AG04449 (cell line): ENCODE measurements around the gene EVPL.
A peak's percentile ranks its signal among the peaks of the same experiment; 100 is the strongest.

ENCODE experiments used
- CTCF ChIA-PET: fragments of 350-600 bp; formaldehyde crosslinking; extraction: SDS; loops from one replicate; lab custom pipeline; 2021; ENCODE audit warnings: antibody characterized with exemption; lab: Yijun Ruan, JAX
- POLR2A ChIA-PET: fragments of 400-600, 350-600 bp; formaldehyde crosslinking; extraction: SDS; loops from one replicate; lab custom pipeline; 2020; ENCODE audit warnings: antibody characterized with exemption, inconsistent platforms; lab: Yijun Ruan, JAX
- DNase-seq: peaks from one replicate; pipeline ENCODE4 v3.0.0-alpha.2; 2010; ENCODE audit warnings: low read depth, low spot score
- H3K4me3 ChIP-seq: 2 replicates; pipeline ENCODE4 v1.5.1; 2011; ENCODE audit warnings: low read depth, mild to moderate bottlenecking, control low read depth, low read length
- TF ChIP-seq, protein P1 (sequence below): IDR thresholded peaks from one replicate; pipeline ENCODE4 v1.5.1; 2011; ENCODE audit warnings: mild to moderate bottlenecking, moderate library complexity, low read length, control low read depth, inconsistent platforms; ENCODE audit not compliant: insufficient read depth; ENCODE audit errors: missing control alignments

The EVPL gene

DNA sequence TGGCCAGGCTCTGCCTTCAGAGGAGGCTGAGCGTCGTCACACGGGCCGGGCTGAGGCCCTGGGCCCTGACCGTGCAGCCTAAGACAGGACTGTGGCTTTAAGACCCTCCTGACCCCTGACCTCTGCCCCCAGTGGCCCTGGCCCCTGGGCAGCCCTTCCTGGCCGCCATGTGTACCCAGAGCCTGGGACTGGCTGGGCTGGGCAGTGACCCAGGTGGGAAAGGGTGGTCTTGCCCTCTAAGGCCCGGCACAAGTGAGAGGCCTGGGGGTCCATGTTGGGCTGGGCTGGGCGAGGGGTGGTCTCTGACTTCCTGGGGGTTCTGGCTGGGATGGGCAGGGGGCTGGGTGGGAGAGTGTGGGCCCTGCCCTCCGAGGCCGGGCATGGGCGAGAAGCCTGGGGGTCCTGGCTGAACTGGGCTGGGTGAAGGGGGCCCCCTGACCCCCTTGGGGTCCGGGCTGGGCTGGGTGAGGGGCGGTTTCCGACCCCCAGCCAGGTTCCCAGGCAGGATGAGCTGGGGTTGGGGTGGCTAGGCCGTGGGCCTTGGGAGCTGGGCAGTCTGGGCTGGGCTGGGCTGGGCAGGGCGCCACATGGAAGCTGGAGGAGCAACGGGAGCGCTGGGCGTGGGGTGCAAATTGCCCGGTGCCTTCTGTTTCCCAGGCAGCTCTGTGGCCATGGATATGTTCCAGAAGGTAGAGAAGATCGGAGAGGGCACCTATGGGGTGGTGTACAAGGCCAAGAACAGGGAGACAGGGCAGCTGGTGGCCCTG lies 26.2 kb downstream of the EVPL start, which contains the start of gene CDK3:
Gene CDK3, plus strand, starts transcription at position 101 of the 767 bp plus-strand sequence. Its CDS starts 571 bp downstream, at position 672.
- DNase-seq = no peak
- ChIA-PET POLR2A (no interaction called here), CTCF (interaction anchor here (0.6 to 17.3 kb wide), 13 partner anchors 9 to 279 kb away, joined by 3 to 363 read pairs (median 5); partner anchors contain the start of genes FBF1, MRPL38 and TRIM65)
- TF ChIP-seq, protein P1, sequence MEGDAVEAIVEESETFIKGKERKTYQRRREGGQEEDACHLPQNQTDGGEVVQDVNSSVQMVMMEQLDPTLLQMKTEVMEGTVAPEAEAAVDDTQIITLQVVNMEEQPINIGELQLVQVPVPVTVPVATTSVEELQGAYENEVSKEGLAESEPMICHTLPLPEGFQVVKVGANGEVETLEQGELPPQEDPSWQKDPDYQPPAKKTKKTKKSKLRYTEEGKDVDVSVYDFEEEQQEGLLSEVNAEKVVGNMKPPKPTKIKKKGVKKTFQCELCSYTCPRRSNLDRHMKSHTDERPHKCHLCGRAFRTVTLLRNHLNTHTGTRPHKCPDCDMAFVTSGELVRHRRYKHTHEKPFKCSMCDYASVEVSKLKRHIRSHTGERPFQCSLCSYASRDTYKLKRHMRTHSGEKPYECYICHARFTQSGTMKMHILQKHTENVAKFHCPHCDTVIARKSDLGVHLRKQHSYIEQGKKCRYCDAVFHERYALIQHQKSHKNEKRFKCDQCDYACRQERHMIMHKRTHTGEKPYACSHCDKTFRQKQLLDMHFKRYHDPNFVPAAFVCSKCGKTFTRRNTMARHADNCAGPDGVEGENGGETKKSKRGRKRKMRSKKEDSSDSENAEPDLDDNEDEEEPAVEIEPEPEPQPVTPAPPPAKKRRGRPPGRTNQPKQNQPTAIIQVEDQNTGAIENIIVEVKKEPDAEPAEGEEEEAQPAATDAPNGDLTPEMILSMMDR = no peak
- H3K4me3 ChIP-seq = no peak within 1 kb of the TSS

DNA sequence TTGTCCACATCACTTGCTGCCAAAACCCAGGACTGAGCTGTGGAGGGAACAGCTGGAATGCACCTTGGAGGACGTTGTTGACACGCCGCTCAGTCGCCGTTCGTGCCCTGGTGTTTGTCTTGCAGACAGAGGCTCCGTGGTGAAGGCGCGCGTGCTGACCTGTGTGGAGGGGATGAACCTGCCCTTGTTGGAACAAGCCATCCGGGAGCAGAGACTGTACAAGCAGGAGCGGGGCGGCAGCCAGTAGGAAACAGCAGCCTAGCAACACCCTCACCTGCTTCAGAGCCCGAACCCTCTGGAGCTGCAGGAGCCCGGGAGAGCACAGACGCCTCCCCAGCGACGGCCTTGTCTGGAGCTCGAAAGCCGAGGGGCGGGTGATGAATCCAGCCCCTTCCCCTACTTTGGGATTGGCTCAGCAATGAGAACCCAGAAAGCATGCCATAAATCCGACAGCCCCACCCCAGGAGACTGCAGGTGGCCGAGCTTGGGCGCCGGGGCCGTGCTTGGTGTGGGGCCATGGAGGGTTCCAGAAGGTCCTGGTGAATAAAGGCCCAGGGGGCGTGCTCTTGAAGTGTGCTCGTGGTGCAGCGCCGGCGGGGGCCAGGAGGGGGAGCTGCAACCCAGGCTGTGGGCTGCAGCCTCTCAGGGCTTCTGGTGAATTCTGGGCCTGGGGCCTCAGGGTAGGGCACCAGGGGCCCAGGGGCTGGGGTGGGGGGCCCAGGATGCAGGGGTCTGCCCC lies 26.9 kb downstream of the EVPL start:
- POLR2A ChIA-PET = no interaction called here
- CTCF ChIA-PET = interaction anchor here (1.0 to 17.3 kb wide), 14 partner anchors 8 to 299 kb away, joined by 3 to 363 read pairs (median 4); partner anchors contain the start of genes FBF1, MRPL38 and TRIM65
- no peak for DNase-seq
- no peak overlapping the region for H3K4me3 ChIP-seq
- TF ChIP-seq, protein P1 = peak; percentile 84

DNA sequence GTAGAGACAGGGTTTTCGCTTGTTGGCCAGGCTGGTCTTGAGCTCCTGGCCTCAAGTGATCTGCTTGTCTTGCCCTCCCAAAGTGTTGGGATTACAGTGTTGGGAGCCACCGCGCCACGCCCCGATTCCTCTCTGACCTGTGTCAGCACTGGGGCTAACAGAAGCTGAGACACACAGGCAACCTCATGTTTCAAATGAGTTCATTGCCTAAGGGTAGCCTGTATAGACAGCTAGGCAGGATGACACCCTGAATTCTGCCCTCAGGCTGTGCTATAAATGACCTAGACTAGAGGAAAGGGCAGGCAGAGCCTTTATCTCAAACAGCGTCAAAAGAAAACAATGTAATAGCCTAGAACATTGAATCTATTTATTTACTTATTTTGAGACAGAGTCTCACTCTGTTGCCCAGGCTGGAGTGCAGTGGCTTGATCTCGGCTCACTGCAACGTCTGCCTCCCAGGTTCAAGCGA lies 28.7 kb downstream of the EVPL start:
- no peak for DNase-seq
- ChIA-PET POLR2A (no interaction called here), CTCF (interaction anchor here (1.2 to 17.3 kb wide), 7 partner anchors 7 to 91 kb away, joined by 3 to 363 read pairs (median 13); partner anchors contain the start of gene MRPL38)
- TF ChIP-seq, protein P1 = no peak
- no peak overlapping the region for H3K4me3 ChIP-seq

DNA sequence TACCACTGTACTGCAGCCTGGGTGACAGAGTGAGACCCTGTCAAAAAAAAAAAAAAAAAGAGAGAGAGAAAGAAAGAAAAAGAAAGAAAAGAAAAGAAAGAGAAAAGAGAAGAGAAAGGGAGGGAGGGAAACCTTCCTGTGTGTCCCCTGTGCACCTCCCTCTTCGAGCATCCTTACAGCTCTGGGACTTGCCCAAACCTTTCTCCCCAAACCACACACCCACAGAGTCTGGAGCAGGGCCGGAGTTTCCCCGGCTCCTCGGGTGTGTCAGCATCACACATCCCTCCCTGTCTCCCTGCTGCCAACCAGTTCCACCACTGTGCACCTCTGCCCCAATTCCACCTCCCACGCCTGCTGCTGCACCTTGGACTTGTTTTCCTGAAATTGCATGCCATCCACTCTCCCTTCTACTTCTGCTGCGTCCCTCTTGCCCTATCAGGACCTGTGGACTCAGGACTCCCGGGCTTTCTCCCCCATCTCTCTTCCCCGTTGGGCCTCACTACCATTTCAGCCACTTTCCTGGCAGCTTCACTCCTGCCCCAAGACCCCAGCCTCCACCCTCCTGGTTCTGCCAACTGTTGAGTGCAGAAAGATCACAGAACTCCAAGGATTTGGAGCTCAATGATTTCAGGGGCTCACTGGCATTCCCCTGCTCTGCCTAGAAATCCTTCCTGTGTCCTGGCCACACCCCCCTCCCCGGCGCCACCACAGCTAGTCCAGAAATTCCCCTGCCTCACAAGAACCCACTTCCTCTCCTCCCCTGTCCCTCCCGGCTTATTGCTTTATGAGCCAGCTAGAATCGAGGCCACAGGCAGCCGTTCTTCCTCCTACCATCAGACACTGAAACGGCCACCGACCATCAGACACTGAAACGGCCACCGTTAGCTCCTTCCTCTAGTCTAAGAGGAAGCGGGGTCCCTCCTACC lies 30.2 kb downstream of the EVPL start:
- CTCF ChIA-PET = interaction anchor here (0.6 to 15.6 kb wide), 10 partner anchors 9 to 283 kb away, joined by 3 to 363 read pairs (median 6); partner anchors contain the start of gene TRIM65
- TF ChIP-seq, protein P1 = no peak
- no peak overlapping the region for H3K4me3 ChIP-seq
- no peak for DNase-seq
- POLR2A ChIA-PET = interaction anchor here (0.6 to 1.1 kb wide), 3 partner anchors 18 to 217 kb away, joined by 3 to 4 read pairs (median 4); partner anchors contain the start of genes ACOX1 and TEN1

DNA sequence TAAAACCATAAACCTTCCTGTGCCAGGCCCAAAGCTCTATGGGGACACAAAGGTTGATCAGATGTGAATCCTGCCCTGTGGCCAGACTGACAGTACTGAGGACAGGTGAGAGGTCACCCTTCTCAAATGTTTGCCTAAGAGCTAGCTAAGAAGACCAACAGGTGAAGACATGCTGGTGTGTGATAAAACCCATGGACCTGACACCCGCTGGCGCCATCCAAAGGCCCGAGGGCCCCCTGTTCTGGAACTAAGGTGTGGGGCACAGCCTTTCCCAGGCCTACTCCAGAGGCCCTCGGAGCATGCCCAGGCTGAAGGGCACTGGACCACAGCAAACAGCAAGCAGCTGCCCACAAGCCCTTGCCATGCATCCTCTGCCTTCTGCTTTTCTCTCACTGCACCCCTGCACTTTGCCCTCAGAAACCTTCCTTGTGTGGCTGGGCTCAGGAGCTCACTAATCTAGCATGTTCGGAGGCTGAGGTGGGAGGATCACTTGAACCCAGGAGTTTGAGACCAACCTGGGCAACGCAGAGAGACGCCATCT lies 31.7 kb downstream of the EVPL start:
- ChIA-PET CTCF (interaction anchor here (0.7 to 15.6 kb wide), 5 partner anchors 10 to 99 kb away, joined by 3 to 363 read pairs (median 9); partner anchors contain the start of genes ACOX1, TEN1 and TRIM65), POLR2A (no interaction called here)
- H3K4me3 ChIP-seq = no peak overlapping the region
- DNase-seq = no peak
- TF ChIP-seq, protein P1 = no peak
